ENCODE measurements around the gene REL.

DNA sequence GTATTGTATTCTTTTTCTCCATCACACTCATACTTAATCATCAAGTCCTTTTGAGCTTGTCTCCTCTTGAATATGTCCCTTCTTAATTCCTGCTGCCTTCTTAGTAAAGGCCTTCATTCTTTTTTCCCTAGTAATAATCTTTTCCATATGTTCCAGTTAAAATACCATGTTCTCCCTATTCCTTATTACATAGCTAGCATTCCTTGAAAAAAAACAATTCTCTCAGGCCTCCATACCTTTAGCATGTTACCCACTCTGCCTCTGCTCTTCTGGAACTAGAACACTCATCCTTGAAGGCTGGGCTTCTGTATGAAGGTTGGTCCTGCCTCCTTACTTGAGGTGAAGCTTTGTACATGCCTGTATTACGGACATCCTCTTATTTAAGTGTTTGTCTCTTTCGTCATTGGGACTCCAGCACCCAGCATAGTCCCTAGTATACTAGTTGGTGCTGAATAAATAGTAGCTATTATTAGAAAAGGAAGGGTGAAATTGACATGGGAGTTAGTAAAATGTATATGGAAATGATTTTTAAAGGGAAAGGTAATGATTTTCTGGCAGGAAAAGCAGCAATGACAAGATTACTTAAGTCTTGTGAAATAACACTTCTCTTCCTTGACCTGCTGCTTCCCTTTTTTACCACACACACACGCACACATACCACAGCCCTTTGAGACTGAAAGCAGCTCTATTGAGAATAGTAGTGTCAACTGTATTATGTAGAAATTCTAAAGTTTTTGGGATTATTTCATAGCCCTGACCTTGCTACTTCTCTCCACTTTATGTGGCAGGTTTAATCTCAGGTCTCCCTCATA is 45.6 kb downstream of the REL start:
- TF ChIP-seq, protein P1, sequence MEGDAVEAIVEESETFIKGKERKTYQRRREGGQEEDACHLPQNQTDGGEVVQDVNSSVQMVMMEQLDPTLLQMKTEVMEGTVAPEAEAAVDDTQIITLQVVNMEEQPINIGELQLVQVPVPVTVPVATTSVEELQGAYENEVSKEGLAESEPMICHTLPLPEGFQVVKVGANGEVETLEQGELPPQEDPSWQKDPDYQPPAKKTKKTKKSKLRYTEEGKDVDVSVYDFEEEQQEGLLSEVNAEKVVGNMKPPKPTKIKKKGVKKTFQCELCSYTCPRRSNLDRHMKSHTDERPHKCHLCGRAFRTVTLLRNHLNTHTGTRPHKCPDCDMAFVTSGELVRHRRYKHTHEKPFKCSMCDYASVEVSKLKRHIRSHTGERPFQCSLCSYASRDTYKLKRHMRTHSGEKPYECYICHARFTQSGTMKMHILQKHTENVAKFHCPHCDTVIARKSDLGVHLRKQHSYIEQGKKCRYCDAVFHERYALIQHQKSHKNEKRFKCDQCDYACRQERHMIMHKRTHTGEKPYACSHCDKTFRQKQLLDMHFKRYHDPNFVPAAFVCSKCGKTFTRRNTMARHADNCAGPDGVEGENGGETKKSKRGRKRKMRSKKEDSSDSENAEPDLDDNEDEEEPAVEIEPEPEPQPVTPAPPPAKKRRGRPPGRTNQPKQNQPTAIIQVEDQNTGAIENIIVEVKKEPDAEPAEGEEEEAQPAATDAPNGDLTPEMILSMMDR (IDR thresholded peaks at IDR 0.05): no peak
- TF ChIP-seq, protein P2, sequence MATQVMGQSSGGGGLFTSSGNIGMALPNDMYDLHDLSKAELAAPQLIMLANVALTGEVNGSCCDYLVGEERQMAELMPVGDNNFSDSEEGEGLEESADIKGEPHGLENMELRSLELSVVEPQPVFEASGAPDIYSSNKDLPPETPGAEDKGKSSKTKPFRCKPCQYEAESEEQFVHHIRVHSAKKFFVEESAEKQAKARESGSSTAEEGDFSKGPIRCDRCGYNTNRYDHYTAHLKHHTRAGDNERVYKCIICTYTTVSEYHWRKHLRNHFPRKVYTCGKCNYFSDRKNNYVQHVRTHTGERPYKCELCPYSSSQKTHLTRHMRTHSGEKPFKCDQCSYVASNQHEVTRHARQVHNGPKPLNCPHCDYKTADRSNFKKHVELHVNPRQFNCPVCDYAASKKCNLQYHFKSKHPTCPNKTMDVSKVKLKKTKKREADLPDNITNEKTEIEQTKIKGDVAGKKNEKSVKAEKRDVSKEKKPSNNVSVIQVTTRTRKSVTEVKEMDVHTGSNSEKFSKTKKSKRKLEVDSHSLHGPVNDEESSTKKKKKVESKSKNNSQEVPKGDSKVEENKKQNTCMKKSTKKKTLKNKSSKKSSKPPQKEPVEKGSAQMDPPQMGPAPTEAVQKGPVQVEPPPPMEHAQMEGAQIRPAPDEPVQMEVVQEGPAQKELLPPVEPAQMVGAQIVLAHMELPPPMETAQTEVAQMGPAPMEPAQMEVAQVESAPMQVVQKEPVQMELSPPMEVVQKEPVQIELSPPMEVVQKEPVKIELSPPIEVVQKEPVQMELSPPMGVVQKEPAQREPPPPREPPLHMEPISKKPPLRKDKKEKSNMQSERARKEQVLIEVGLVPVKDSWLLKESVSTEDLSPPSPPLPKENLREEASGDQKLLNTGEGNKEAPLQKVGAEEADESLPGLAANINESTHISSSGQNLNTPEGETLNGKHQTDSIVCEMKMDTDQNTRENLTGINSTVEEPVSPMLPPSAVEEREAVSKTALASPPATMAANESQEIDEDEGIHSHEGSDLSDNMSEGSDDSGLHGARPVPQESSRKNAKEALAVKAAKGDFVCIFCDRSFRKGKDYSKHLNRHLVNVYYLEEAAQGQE (IDR thresholded peaks at IDR 0.05; ENCODE audit: insufficient read depth in 1 of 2, low read depth in 2 of 2, low read length in 1 of 2): no peak
- no peak for TF ChIP-seq POLR2AphosphoS5 (IDR thresholded peaks at IDR 0.05; ENCODE audit: low read depth, low read length)
